LNCaP clone FGC (cell line): ENCODE measurements around the gene CPD.
"Not testable (repeated sequence)": the region's sequence is repeated elsewhere in the genome, so short reads cannot be mapped to it uniquely, and the experiment has no call there.

Experiments used
- DNase-seq: peaks from one replicate; pipeline ENCODE4 v3.0.0-alpha.2; 2011; ENCODE audit warnings: low read depth
- H3K4me3 ChIP-seq: 2 replicates; pipeline ENCODE4 v1.5.1; 2011; ENCODE audit warnings: mild to moderate bottlenecking, low read depth, low read length, control low read depth
- CTCF ChIP-seq: IDR thresholded peaks from 2 replicates; pipeline ENCODE4 v1.5.1; 2012; ENCODE audit warnings: mild to moderate bottlenecking; ENCODE audit not compliant: control insufficient read depth, insufficient read depth; ENCODE audit errors: extremely low read depth

CPD gene

GRCh38 chr17:30450125-30451027 is 71.6 kb downstream of the CPD start:
- H3K4me3 ChIP-seq, result no peak overlapping the region

GRCh38 chr17:30454635-30455034 is 75.9 kb downstream of the CPD start:
- TF ChIP-seq CTCF, result no peak
- DNase-seq, result no peak
- H3K4me3 ChIP-seq, result no peak overlapping the region

More at GRCh38 chr17:30450125-30451027, 71.6 kb downstream of the CPD start:
- no peak for DNase-seq
- TF ChIP-seq CTCF, result no peak

GRCh38 chr17:30458371-30458770 is 79.6 kb downstream of the CPD start:
- no peak for DNase-seq
- H3K4me3 ChIP-seq, result no peak overlapping the region
- no peak for TF ChIP-seq CTCF

GRCh38 chr17:30458797-30459413 is 80.2 kb downstream of the CPD start:
- H3K4me3 ChIP-seq, DNase-seq: not testable (repeated sequence)

GRCh38 chr17:30468465-30468864 is 89.7 kb downstream of the CPD start:
- H3K4me3 ChIP-seq, result no peak overlapping the region
- TF ChIP-seq CTCF, result no peak
- no peak for DNase-seq

- no peak for DNase-seq
- no peak for TF ChIP-seq CTCF
- no peak overlapping the region for H3K4me3 ChIP-seq
Measured at GRCh38 chr17:30472238-30472890, 93.6 kb downstream of the CPD start.

- DNase-seq, result no peak
- no peak for TF ChIP-seq CTCF
- H3K4me3 ChIP-seq, result no peak overlapping the region
Measured at GRCh38 chr17:30475206-30475605, 96.5 kb downstream of the CPD start.
